Gastrocnemius medialis (tissue), 4 donors: ENCODE measurements around the gene EIPR1. TPM values are rescaled to one million over a fixed set of nuclear protein-coding genes. Genes with fewer than 3 reads are reported as not detected.

ENCODE experiments used
- ATAC-seq, 2 donors: fragments of 150-250 bp; one replicate each; pipeline ENCODE4 v1.9.1; 2016
- DNase-seq, 2 donors: peaks; one replicate each; pipeline ENCODE4 v3.0.0-alpha.2; 2019
- H3K27ac ChIP-seq, 4 donors: fragments of 200-600 bp; sonication (generic); 1 replicate in 1 of 4; 2 replicates in 3 of 4; pipeline ENCODE4 v1.5.1; 2016 to 2018; ENCODE audit warnings: mild to moderate bottlenecking in 2 of 4, moderate library complexity in 1 of 4
- H3K27me3 ChIP-seq, 3 donors: fragments of 200-600 bp; sonication (generic) in 2 of 3; 1 replicate in 1 of 3; 2 replicates in 2 of 3; pipeline versions ENCODE4 v1.5.1 to v1.6.0; 2016 to 2019; ENCODE audit warnings: mild to moderate bottlenecking in 1 of 3, moderate library complexity in 1 of 3
- H3K36me3 ChIP-seq, 2 donors: fragments of 200-600 bp; sonication (generic) in 1 of 2; one replicate each; pipeline ENCODE4 v1.5.1; 2017 to 2018
- H3K4me1 ChIP-seq, 2 donors: fragments of 200-600 bp; sonication (generic) in 1 of 2; one replicate each; pipeline ENCODE4 v1.5.1; 2016 to 2017; ENCODE audit warnings: mild to moderate bottlenecking in 2 of 2
- H3K4me3 ChIP-seq, 4 donors: fragments of 200-600 bp; sonication (generic) in 3 of 4; 1 replicate in 1 of 4; 2 replicates in 3 of 4; pipeline ENCODE4 v1.5.1; 2016 to 2019; ENCODE audit warnings: mild to moderate bottlenecking in 2 of 4
- H3K9me3 ChIP-seq, 3 donors: fragments of 200-600 bp; sonication (generic) in 2 of 3; 1 replicate in 1 of 3; 2 replicates in 2 of 3; pipeline ENCODE4 v1.5.1; 2016 to 2019
- CTCF ChIP-seq, 5 experiments: fragments of 450-650 bp in 3 of 5; fragments of 200-600 bp in 2 of 5; sonication (generic) in 2 of 5; IDR thresholded peaks in 4 of 5; conservative IDR thresholded peaks in 1 of 5; 1 replicate in 4 of 5; 2 replicates in 1 of 5; pipeline ENCODE4 v1.5.1; 2016 to 2019; ENCODE audit warnings: antibody characterized with exemption in 5 of 5, mild to moderate bottlenecking in 3 of 5, moderate library complexity in 3 of 5
- POLR2A ChIP-seq, 2 donors: fragments of 450-650 bp; IDR thresholded peaks; one replicate each; pipeline ENCODE4 v1.6.1; 2017; ENCODE audit warnings: antibody characterized with exemption in 2 of 2, mild to moderate bottlenecking in 2 of 2, moderate library complexity in 2 of 2
- in situ Hi-C, 4 donors: fragments of 200-750 bp; cut with MboI; loops; one replicate each; pipeline versions ENCODE4 v1.15.0 to v1.8.0; 2017; ENCODE audit warnings: low sequenced_read_pairs in 4 of 4
- intact Hi-C: fragments of 100-400 bp; cut with DNase I; formaldehyde crosslinking; loops from one replicate; pipeline ENCODE4 v1.15.1; 2023; ENCODE audit warnings: low total_unique reads
- total RNA-seq, 4 donors: library from RNA; depleted of rRNA; stranded (reverse); fragments of >200 nt; gene quantifications; one replicate each; pipeline versions ENCODE4 v1.1.0 to v1.2.3, GENCODE V29; 2016

Gene EIPR1
- total RNA-seq, 4 donors from 2014 or later, result 23.2 to 30.5 (median 24.4) TPM

GRCh38 chr2:3298191-3298590 lies 79.4 kb downstream of the EIPR1 start:
- DNase-seq, result no peak
- no peak for ATAC-seq
- intact Hi-C loops, result no loop called here
- H3K36me3 ChIP-seq, result no peaks in the 10 kb centered on the region
- H3K9me3 ChIP-seq, result no peaks in the 10 kb centered on the region
- no peak overlapping the region for H3K27ac ChIP-seq
- TF ChIP-seq CTCF (IDR thresholded peaks at IDR 0.05 in 4 of 5, conservative IDR thresholded peaks at IDR 0.05 in 1 of 5), result no peak
- no peak for TF ChIP-seq POLR2A (IDR thresholded peaks at IDR 0.05)
- no peak overlapping the region for H3K4me3 ChIP-seq
- in situ Hi-C loops, result no loop called here
- no peaks in the 10 kb centered on the region for H3K27me3 ChIP-seq
- peaks cover 2 to 3% of the 10 kb centered on the region in 2 donors for H3K4me1 ChIP-seq

- H3K4me1 ChIP-seq, result no peaks in the 10 kb centered on the region
- DNase-seq (no peak), ATAC-seq (no peak)
- no peaks in the 10 kb centered on the region for H3K9me3 ChIP-seq
- no peaks in the 10 kb centered on the region for H3K36me3 ChIP-seq
- no peak overlapping the region for H3K27ac ChIP-seq
- H3K27me3 ChIP-seq, result no peaks in the 10 kb centered on the region
- in situ Hi-C loops (no loop called here), intact Hi-C loops (no loop called here)
- H3K4me3 ChIP-seq, result no peak overlapping the region
- no peak for TF ChIP-seq CTCF (IDR thresholded peaks at IDR 0.05 in 4 of 5, conservative IDR thresholded peaks at IDR 0.05 in 1 of 5)
- TF ChIP-seq POLR2A (IDR thresholded peaks at IDR 0.05), result no peak
Observed at GRCh38 chr2:3297523-3297922, 80.1 kb downstream of the EIPR1 start.

GRCh38 chr2:3296182-3296972 lies 81.2 kb downstream of the EIPR1 start:
- no peak overlapping the region for H3K4me3 ChIP-seq
- no peak overlapping the region for H3K27ac ChIP-seq
- no peaks in the 10 kb centered on the region for H3K36me3 ChIP-seq
- intact Hi-C loops, result no loop called here
- DNase-seq (no peak), ATAC-seq (no peak)
- TF ChIP-seq POLR2A (IDR thresholded peaks at IDR 0.05), result no peak
- no peak for TF ChIP-seq CTCF (IDR thresholded peaks at IDR 0.05 in 4 of 5, conservative IDR thresholded peaks at IDR 0.05 in 1 of 5)
- H3K27me3 ChIP-seq, result no peaks in the 10 kb centered on the region
- H3K4me1 ChIP-seq, result no peaks in the 10 kb centered on the region
- no peaks in the 10 kb centered on the region for H3K9me3 ChIP-seq
- in situ Hi-C loops, result no loop called here

- in situ Hi-C loops (no loop called here), intact Hi-C loops (no loop called here)
- no peaks in the 10 kb centered on the region for H3K36me3 ChIP-seq
- TF ChIP-seq POLR2A (IDR thresholded peaks at IDR 0.05) (no peak), CTCF (IDR thresholded peaks at IDR 0.05 in 4 of 5, conservative IDR thresholded peaks at IDR 0.05 in 1 of 5) (no peak)
- ATAC-seq (no peak), DNase-seq (no peak)
- no peaks in the 10 kb centered on the region for H3K9me3 ChIP-seq
- no peaks in the 10 kb centered on the region for H3K27me3 ChIP-seq
- H3K27ac ChIP-seq, result no peak overlapping the region
- H3K4me1 ChIP-seq, result no peaks in the 10 kb centered on the region
- H3K4me3 ChIP-seq, result no peak overlapping the region
Observed at GRCh38 chr2:3294493-3294892, 83.1 kb downstream of the EIPR1 start.

GRCh38 chr2:3294069-3294468 lies 83.5 kb downstream of the EIPR1 start:
- Histone ChIP-seq H3K27ac (no peak overlapping the region), H3K36me3 (no peaks in the 10 kb centered on the region), H3K4me1 (no peaks in the 10 kb centered on the region), H3K4me3 (no peak overlapping the region), H3K27me3 (no peaks in the 10 kb centered on the region), H3K9me3 (no peaks in the 10 kb centered on the region)
- intact Hi-C loops (no loop called here), in situ Hi-C loops (no loop called here)
- ATAC-seq (no peak), DNase-seq (no peak)
- TF ChIP-seq POLR2A (IDR thresholded peaks at IDR 0.05) (no peak), CTCF (IDR thresholded peaks at IDR 0.05 in 4 of 5, conservative IDR thresholded peaks at IDR 0.05 in 1 of 5) (no peak)
